Activated CD8-positive, alpha-beta T cell treated with anti-CD3 and anti-CD28 coated beads, Interleukin-2, amount 10 ng/mL, durations not matched to agents 7 days and 5 days (primary cell): ENCODE measurements around the gene H1-8. TPM values are rescaled to one million over a fixed set of nuclear protein-coding genes. Genes with fewer than 3 reads are reported as not detected.

Source experiments
- ATAC-seq: fragments of 150-1000 bp; cut with Tn5 transposase; one replicate; pipeline ENCODE4 v1.10.0; 2021; ENCODE audit warnings: moderate library complexity
- CTCF ChIA-PET: fragments of 350-600 bp; sonication (Branson Sonifier 250); formaldehyde crosslinking; loops from one replicate; lab custom pipeline; 2021; ENCODE audit warnings: antibody characterized with exemption; lab: Charles Lee
- POLR2A ChIA-PET: fragments of 350-600 bp; sonication (Branson Sonifier 250); formaldehyde crosslinking; loops from one replicate; lab custom pipeline; 2021; ENCODE audit warnings: antibody characterized with exemption; lab: Charles Lee
- DNase-seq: peaks from one replicate; pipeline ENCODE4 v3.0.0-alpha.2; 2020
- H3K27ac Mint-ChIP-seq: one replicate; pipeline ENCODE4 v1.8.0; 2021; ENCODE audit warnings: mild to moderate bottlenecking, mixed read lengths
- H3K27me3 Mint-ChIP-seq: one replicate; pipeline ENCODE4 v1.8.0; 2021; ENCODE audit warnings: low read depth, mixed read lengths
- H3K36me3 Mint-ChIP-seq: one replicate; pipeline ENCODE4 v1.8.0; 2021; ENCODE audit warnings: low read depth, mixed read lengths
- H3K4me1 Mint-ChIP-seq: one replicate; pipeline ENCODE4 v1.8.0; 2021; ENCODE audit warnings: low read depth, mixed read lengths
- H3K4me3 Mint-ChIP-seq: one replicate; pipeline ENCODE4 v1.8.0; 2021; ENCODE audit warnings: mild to moderate bottlenecking, mixed read lengths
- H3K9me3 Mint-ChIP-seq: one replicate; pipeline ENCODE4 v1.8.0; 2022; ENCODE audit warnings: mixed read lengths; ENCODE audit not compliant: insufficient read depth
- total RNA-seq, 2 experiments: library from RNA; stranded (reverse); gene quantifications; one replicate each; pipeline ENCODE4 v1.2.3, GENCODE V29; 2021

The H1-8 gene
- total RNA-seq, 2 experiments from 2014 or later, result not detected

- H3K36me3 Mint-ChIP-seq, result no peaks in the 10 kb centered on the region
- no peak for DNase-seq
- POLR2A ChIA-PET, result no interaction called here
- no peak overlapping the region for H3K4me3 Mint-ChIP-seq
- peaks cover 2% of the 10 kb centered on the region for H3K27me3 Mint-ChIP-seq
- ATAC-seq, result no peak
- H3K4me1 Mint-ChIP-seq, result peaks cover 11% of the 10 kb centered on the region
- peak overlapping the region; percentile 2 for H3K27ac Mint-ChIP-seq
- no peaks in the 10 kb centered on the region for H3K9me3 Mint-ChIP-seq
- CTCF ChIA-PET, result no interaction called here
These were observed 18.1 kb downstream of the H1-8 start for GRCh38 chr3:129560911-129561594.

GRCh38 chr3:129561619-129562248, 18.8 kb downstream of the H1-8 start:
- Mint-ChIP-seq H3K27me3 (peaks cover 2% of the 10 kb centered on the region), H3K36me3 (no peaks in the 10 kb centered on the region), H3K4me3 (no peak overlapping the region), H3K27ac (no peak overlapping the region), H3K9me3 (no peaks in the 10 kb centered on the region), H3K4me1 (peaks cover 11% of the 10 kb centered on the region)
- DNase-seq (no peak), ATAC-seq (no peak)
- POLR2A ChIA-PET, result no interaction called here
- CTCF ChIA-PET, result no interaction called here

GRCh38 chr3:129562803-129563202, 19.8 kb downstream of the H1-8 start:
- CTCF ChIA-PET, result no interaction called here
- POLR2A ChIA-PET, result no interaction called here
- H3K27me3 Mint-ChIP-seq, result no peaks in the 10 kb centered on the region
- no peaks in the 10 kb centered on the region for H3K36me3 Mint-ChIP-seq
- DNase-seq (no peak), ATAC-seq (no peak)
- peaks cover 9% of the 10 kb centered on the region for H3K4me1 Mint-ChIP-seq
- no peak overlapping the region for H3K4me3 Mint-ChIP-seq
- no peak overlapping the region for H3K27ac Mint-ChIP-seq
- no peaks in the 10 kb centered on the region for H3K9me3 Mint-ChIP-seq

- no peaks in the 10 kb centered on the region for H3K27me3 Mint-ChIP-seq
- no peak for DNase-seq
- ATAC-seq, result no peak
- H3K27ac Mint-ChIP-seq, result no peak overlapping the region
- POLR2A ChIA-PET, result no interaction called here
- H3K4me3 Mint-ChIP-seq, result no peak overlapping the region
- CTCF ChIA-PET, result no interaction called here
- H3K4me1 Mint-ChIP-seq, result peaks cover 4% of the 10 kb centered on the region
- H3K36me3 Mint-ChIP-seq, result no peaks in the 10 kb centered on the region
- no peaks in the 10 kb centered on the region for H3K9me3 Mint-ChIP-seq
These were observed 20.4 kb downstream of the H1-8 start for GRCh38 chr3:129563332-129563731.

GRCh38 chr3:129563850-129564535, 21.0 kb downstream of the H1-8 start:
- Mint-ChIP-seq H3K27me3 (no peaks in the 10 kb centered on the region), H3K9me3 (no peaks in the 10 kb centered on the region), H3K27ac (no peak overlapping the region), H3K36me3 (no peaks in the 10 kb centered on the region), H3K4me1 (no peaks in the 10 kb centered on the region), H3K4me3 (no peak overlapping the region)
- CTCF ChIA-PET, result no interaction called here
- no peak for ATAC-seq
- DNase-seq, result no peak
- POLR2A ChIA-PET, result no interaction called here

- CTCF ChIA-PET, result no interaction called here
- no peaks in the 10 kb centered on the region for H3K36me3 Mint-ChIP-seq
- no peak overlapping the region for H3K4me3 Mint-ChIP-seq
- ATAC-seq, result no peak
- H3K9me3 Mint-ChIP-seq, result no peaks in the 10 kb centered on the region
- H3K4me1 Mint-ChIP-seq, result no peaks in the 10 kb centered on the region
- no peak overlapping the region for H3K27ac Mint-ChIP-seq
- H3K27me3 Mint-ChIP-seq, result peaks cover 5% of the 10 kb centered on the region
- no peak for DNase-seq
- POLR2A ChIA-PET, result no interaction called here
These were observed 22.1 kb downstream of the H1-8 start for GRCh38 chr3:129564981-129565644.

GRCh38 chr3:129565902-129566301, 22.9 kb downstream of the H1-8 start:
- DNase-seq (no peak), ATAC-seq (no peak)
- Mint-ChIP-seq H3K36me3 (no peaks in the 10 kb centered on the region), H3K27me3 (peaks cover 5% of the 10 kb centered on the region), H3K4me1 (no peaks in the 10 kb centered on the region), H3K9me3 (no peaks in the 10 kb centered on the region), H3K4me3 (no peak overlapping the region), H3K27ac (no peak overlapping the region)
- CTCF ChIA-PET, result no interaction called here
- POLR2A ChIA-PET, result no interaction called here

GRCh38 chr3:129567176-129567705, 24.3 kb downstream of the H1-8 start:
- Mint-ChIP-seq H3K4me1 (no peaks in the 10 kb centered on the region), H3K27ac (no peak overlapping the region), H3K9me3 (no peaks in the 10 kb centered on the region), H3K36me3 (no peaks in the 10 kb centered on the region), H3K4me3 (no peak overlapping the region), H3K27me3 (peaks cover 5% of the 10 kb centered on the region)
- ATAC-seq, result no peak
- ChIA-PET CTCF (no interaction called here), POLR2A (no interaction called here)
- no peak for DNase-seq

GRCh38 chr3:129567939-129568338, 25.0 kb downstream of the H1-8 start:
- Mint-ChIP-seq H3K4me1 (no peaks in the 10 kb centered on the region), H3K27me3 (peaks cover 5% of the 10 kb centered on the region), H3K4me3 (no peak overlapping the region), H3K27ac (no peak overlapping the region), H3K36me3 (no peaks in the 10 kb centered on the region), H3K9me3 (no peaks in the 10 kb centered on the region)
- POLR2A ChIA-PET, result no interaction called here
- CTCF ChIA-PET, result no interaction called here
- no peak for DNase-seq
- ATAC-seq, result no peak

- DNase-seq (no peak), ATAC-seq (no peak)
- CTCF ChIA-PET, result no interaction called here
- no peaks in the 10 kb centered on the region for H3K36me3 Mint-ChIP-seq
- no peaks in the 10 kb centered on the region for H3K9me3 Mint-ChIP-seq
- POLR2A ChIA-PET, result interaction anchor here (0.6 kb wide), 1 partner anchor 143 kb away, joined by 3 read pairs; no protein-coding TSS in a partner anchor
- no peak overlapping the region for H3K4me3 Mint-ChIP-seq
- H3K4me1 Mint-ChIP-seq, result no peaks in the 10 kb centered on the region
- peaks cover 5% of the 10 kb centered on the region for H3K27me3 Mint-ChIP-seq
- H3K27ac Mint-ChIP-seq, result no peak overlapping the region
These were observed 26.9 kb downstream of the H1-8 start for GRCh38 chr3:129569856-129570255.

GRCh38 chr3:129571605-129572547, 28.9 kb downstream of the H1-8 start:
- ChIA-PET POLR2A (no interaction called here), CTCF (interaction anchor here (0.9 to 1.0 kb wide), 2 partner anchors 13 to 81 kb away, joined by 3 read pairs; no protein-coding TSS in a partner anchor)
- ATAC-seq, result no peak
- Mint-ChIP-seq H3K27me3 (peaks cover 5% of the 10 kb centered on the region), H3K36me3 (no peaks in the 10 kb centered on the region), H3K27ac (no peak overlapping the region), H3K4me3 (no peak overlapping the region), H3K9me3 (no peaks in the 10 kb centered on the region), H3K4me1 (peaks cover 9% of the 10 kb centered on the region)
- DNase-seq, result no peak
